ENCODE results near the gene BAG2. TPM values are rescaled to one million over a fixed set of nuclear protein-coding genes. Genes with fewer than 3 reads are reported as not detected.

BAG2 gene
- total and polyA plus RNA-seq, 10 of the 15 experiments (the other 5 are each of a cell fraction or from before 2014, with no cell fraction given), result 7.7 to 17.6 (median 9.6) TPM

DNA sequence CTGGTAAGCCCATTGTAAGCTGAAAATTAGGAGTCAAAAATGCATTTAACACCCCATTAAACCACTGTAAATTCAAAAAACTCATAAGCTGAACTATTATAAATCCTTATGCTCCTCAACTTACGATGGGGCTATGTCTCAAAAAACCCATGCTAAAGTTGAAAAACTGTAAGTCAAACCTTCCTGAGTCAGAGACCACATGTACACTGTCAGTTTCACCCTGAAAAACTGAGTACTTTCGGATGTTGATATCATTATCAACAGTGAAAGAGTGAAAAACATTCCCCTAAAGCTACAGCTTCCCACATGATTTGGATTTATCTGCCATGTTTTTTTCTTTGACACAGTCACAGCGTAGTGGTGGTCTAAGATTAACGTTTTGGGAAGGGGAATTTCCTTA is 35.7 kb downstream of the BAG2 start:
- no peak overlapping the region for H3K27ac ChIP-seq (ENCODE audit: control insufficient read depth, insufficient read depth)
- no peaks in the 10 kb centered on the region; a peak in 1 of 4 replicates for H3K36me3 ChIP-seq (ENCODE audit: control insufficient read depth in 2 of 2, insufficient read depth in 2 of 2, low read length in 1 of 2)
- H2AFZ ChIP-seq (ENCODE audit: control insufficient read depth, low read depth, low read length), result no peak overlapping the region
- ChIA-PET POLR2A (interaction anchor here (0.9 kb wide), 1 partner anchor 9 kb away, joined by 3 read pairs; no protein-coding TSS in a partner anchor), SMC1A (ENCODE audit: uncharacterized antibody, unreplicated experiment) (interaction anchor here (0.9 to 1.2 kb wide), 2 partner anchors 9 to 32 kb away, joined by 3 read pairs; no protein-coding TSS in a partner anchor), RAD21 (ENCODE audit: unreplicated experiment) (interaction anchor here (0.7 kb wide), 1 partner anchor 9 kb away, joined by 3 read pairs; no protein-coding TSS in a partner anchor), CTCF (interaction anchor here (1.9 kb wide), 1 partner anchor 11 kb away, joined by 4 read pairs; no protein-coding TSS in a partner anchor)
- H3K27me3 ChIP-seq (replicated peaks in 1 of 2; ENCODE audit: control insufficient read depth in 2 of 2, insufficient read depth in 2 of 2, low read length in 1 of 2), result no peaks in the 10 kb centered on the region
- H3K4me1 ChIP-seq (ENCODE audit: control insufficient read depth, insufficient read depth, low read length), result no peaks in the 10 kb centered on the region
- no peaks in the 10 kb centered on the region for H4K20me1 ChIP-seq (ENCODE audit: control insufficient read depth, insufficient read depth)
- TF ChIP-seq, protein P1, sequence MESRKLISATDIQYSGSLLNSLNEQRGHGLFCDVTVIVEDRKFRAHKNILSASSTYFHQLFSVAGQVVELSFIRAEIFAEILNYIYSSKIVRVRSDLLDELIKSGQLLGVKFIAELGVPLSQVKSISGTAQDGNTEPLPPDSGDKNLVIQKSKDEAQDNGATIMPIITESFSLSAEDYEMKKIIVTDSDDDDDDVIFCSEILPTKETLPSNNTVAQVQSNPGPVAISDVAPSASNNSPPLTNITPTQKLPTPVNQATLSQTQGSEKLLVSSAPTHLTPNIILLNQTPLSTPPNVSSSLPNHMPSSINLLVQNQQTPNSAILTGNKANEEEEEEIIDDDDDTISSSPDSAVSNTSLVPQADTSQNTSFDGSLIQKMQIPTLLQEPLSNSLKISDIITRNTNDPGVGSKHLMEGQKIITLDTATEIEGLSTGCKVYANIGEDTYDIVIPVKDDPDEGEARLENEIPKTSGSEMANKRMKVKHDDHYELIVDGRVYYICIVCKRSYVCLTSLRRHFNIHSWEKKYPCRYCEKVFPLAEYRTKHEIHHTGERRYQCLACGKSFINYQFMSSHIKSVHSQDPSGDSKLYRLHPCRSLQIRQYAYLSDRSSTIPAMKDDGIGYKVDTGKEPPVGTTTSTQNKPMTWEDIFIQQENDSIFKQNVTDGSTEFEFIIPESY (IDR thresholded peaks at IDR 0.05), result no peak
- TF ChIP-seq RFX5 (IDR thresholded peaks at IDR 0.05; ENCODE audit: low read depth, low read length) (no peak), YY1 (IDR thresholded peaks at IDR 0.05; ENCODE audit: low read depth, low read length) (no peak), SMAD1 (IDR thresholded peaks at IDR 0.05; ENCODE audit: low read depth, partially characterized antibody) (no peak), BHLHE40 (IDR thresholded peaks at IDR 0.05; ENCODE audit: borderline replicate concordance in 1 of 2, low read depth in 2 of 2, low read length in 1 of 2) (no peak), CHD4 (IDR thresholded peaks at IDR 0.05) (no peak), KDM1A (IDR thresholded peaks at IDR 0.05; ENCODE audit: borderline replicate concordance) (no peak), WRNIP1 (IDR thresholded peaks at IDR 0.05; ENCODE audit: borderline replicate concordance, low read depth, low read length) (no peak), PAX8 (IDR thresholded peaks at IDR 0.05) (no peak), NFYB (IDR thresholded peaks at IDR 0.05; ENCODE audit: insufficient read depth, low read depth, low read length) (no peak), FOS (IDR thresholded peaks at IDR 0.05; ENCODE audit: borderline replicate concordance, extremely low read depth, insufficient read length) (no peak), STAT1 (conservative IDR thresholded peaks at IDR 0.05) (no peak), LARP7 (IDR thresholded peaks at IDR 0.05) (no peak), SRF (IDR thresholded peaks at IDR 0.05; ENCODE audit: low read depth in 2 of 2, low read length in 2 of 2) (no peak)
- TF ChIP-seq, protein P2, sequence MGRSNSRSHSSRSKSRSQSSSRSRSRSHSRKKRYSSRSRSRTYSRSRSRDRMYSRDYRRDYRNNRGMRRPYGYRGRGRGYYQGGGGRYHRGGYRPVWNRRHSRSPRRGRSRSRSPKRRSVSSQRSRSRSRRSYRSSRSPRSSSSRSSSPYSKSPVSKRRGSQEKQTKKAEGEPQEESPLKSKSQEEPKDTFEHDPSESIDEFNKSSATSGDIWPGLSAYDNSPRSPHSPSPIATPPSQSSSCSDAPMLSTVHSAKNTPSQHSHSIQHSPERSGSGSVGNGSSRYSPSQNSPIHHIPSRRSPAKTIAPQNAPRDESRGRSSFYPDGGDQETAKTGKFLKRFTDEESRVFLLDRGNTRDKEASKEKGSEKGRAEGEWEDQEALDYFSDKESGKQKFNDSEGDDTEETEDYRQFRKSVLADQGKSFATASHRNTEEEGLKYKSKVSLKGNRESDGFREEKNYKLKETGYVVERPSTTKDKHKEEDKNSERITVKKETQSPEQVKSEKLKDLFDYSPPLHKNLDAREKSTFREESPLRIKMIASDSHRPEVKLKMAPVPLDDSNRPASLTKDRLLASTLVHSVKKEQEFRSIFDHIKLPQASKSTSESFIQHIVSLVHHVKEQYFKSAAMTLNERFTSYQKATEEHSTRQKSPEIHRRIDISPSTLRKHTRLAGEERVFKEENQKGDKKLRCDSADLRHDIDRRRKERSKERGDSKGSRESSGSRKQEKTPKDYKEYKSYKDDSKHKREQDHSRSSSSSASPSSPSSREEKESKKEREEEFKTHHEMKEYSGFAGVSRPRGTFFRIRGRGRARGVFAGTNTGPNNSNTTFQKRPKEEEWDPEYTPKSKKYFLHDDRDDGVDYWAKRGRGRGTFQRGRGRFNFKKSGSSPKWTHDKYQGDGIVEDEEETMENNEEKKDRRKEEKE (IDR thresholded peaks at IDR 0.05), result no peak
- TF ChIP-seq, protein P3, sequence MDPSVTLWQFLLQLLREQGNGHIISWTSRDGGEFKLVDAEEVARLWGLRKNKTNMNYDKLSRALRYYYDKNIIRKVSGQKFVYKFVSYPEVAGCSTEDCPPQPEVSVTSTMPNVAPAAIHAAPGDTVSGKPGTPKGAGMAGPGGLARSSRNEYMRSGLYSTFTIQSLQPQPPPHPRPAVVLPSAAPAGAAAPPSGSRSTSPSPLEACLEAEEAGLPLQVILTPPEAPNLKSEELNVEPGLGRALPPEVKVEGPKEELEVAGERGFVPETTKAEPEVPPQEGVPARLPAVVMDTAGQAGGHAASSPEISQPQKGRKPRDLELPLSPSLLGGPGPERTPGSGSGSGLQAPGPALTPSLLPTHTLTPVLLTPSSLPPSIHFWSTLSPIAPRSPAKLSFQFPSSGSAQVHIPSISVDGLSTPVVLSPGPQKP (IDR thresholded peaks at IDR 0.05; ENCODE audit: low read depth, low read length), result no peak
- no peak overlapping the region for H3K4me3 ChIP-seq
- FAIRE-seq (peak; percentile 27), DNase-seq (ENCODE audit: low read depth, low spot score) (no peak), ATAC-seq (peak; percentile 35; the same call in 2 of the 3 replicates)
- H3K9ac ChIP-seq (ENCODE audit: control insufficient read depth, insufficient read depth, low read length), result no peak overlapping the region
- no peaks in the 10 kb centered on the region for H3K9me3 ChIP-seq (replicated peaks; ENCODE audit: control insufficient read depth, insufficient read depth, low read length)
- in situ Hi-C loops (cut with MboI) (no loop called here), intact Hi-C loops (cut with micrococcal nuclease; ENCODE audit: unreplicated experiment) (no loop called here)
- H3K4me2 ChIP-seq (ENCODE audit: control insufficient read depth, insufficient read depth), result no peak overlapping the region
- no peaks in the 10 kb centered on the region; the same call in 1 of the 2 replicates for H3K79me2 ChIP-seq (ENCODE audit: control insufficient read depth, insufficient read depth, low read length)
- 97% methylated on average over 4 of the region's 4 CpGs for WGBS (ENCODE audit: insufficient coverage, insufficient replicate concordance, low lambda C conversion rate, missing lambda C conversion rate)
- no TSS peak for BruUV-seq (replicated peaks)

Data from GM12878 (cell line).